Measurements from ENCODE around the gene VAMP2.

The VAMP2 gene

DNA sequence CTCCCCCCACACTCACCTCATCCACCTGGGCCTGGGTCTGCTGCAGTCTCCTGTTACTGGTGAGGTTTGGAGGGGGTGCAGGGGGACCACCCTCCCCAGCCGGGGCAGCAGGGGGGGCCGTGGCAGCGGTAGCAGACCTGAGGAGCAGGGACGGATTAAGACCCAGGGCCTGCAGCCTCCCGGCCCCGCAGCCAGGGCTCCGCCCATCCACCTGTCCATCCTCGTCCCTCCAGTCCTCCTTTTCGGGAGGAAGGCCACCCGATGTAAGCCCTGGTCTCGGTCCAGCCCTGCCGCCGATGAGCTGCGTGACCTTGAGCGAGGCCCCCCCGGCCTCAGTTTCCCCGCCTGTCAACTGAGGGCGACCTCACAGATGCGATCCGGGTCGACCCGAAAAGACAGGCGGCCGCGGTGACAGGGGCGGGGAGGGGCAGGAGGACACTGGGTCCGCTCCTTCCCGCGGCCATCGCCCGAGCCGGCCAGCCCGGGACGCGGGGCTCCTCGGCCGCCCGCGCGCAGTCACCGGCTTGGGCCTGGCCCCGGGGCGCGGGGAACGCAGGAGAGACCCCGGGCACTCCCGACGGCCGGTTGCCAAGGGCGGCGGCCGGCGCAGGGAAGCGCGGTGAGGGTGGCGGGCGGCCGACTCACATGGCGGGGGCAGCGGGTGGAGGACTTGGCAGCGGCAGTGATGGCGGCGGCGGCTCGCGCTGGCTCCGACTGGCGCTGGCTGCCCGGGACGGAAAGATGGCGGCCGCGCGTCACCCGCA lies at the start of gene VAMP2:
Gene VAMP2 (minus strand): TSS at position 716 of the 764 bp plus-strand sequence. CDS start 69 bp downstream, at position 647.
- Histone ChIP-seq H3K4me1 (ENCODE audit: control insufficient read depth, insufficient read depth, low read length) (peaks cover 24% of the 10 kb centered on the region), H3K27ac (ENCODE audit: extremely low read depth, low read depth, low read length) (peak within 1 kb of the TSS; percentile 96)
- CTCF ChIA-PET: no interaction called here
- TF ChIP-seq, protein P1, sequence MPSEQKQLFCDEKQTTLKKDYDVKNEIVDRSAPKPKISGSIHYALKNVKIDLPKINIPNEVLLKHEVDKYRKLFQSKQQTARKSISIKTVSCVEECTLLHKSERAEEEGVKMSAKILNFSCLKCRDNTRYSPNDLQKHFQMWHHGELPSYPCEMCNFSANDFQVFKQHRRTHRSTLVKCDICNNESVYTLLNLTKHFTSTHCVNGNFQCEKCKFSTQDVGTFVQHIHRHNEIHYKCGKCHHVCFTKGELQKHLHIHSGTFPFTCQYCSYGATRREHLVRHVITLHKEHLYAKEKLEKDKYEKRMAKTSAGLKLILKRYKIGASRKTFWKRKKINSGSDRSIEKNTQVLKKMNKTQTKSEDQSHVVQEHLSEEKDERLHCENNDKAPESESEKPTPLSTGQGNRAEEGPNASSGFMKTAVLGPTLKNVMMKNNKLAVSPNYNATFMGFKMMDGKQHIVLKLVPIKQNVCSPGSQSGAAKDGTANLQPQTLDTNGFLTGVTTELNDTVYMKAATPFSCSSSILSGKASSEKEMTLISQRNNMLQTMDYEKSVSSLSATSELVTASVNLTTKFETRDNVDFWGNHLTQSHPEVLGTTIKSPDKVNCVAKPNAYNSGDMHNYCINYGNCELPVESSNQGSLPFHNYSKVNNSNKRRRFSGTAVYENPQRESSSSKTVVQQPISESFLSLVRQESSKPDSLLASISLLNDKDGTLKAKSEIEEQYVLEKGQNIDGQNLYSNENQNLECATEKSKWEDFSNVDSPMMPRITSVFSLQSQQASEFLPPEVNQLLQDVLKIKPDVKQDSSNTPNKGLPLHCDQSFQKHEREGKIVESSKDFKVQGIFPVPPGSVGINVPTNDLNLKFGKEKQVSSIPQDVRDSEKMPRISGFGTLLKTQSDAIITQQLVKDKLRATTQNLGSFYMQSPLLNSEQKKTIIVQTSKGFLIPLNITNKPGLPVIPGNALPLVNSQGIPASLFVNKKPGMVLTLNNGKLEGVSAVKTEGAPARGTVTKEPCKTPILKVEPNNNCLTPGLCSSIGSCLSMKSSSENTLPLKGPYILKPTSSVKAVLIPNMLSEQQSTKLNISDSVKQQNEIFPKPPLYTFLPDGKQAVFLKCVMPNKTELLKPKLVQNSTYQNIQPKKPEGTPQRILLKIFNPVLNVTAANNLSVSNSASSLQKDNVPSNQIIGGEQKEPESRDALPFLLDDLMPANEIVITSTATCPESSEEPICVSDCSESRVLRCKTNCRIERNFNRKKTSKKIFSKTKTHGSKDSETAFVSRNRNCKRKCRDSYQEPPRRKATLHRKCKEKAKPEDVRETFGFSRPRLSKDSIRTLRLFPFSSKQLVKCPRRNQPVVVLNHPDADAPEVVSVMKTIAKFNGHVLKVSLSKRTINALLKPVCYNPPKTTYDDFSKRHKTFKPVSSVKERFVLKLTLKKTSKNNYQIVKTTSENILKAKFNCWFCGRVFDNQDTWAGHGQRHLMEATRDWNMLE (tag by site-specific recombination; conservative IDR thresholded peaks at IDR 0.05; ENCODE audit: low read depth): no peak
- TF ChIP-seq OSR2 (tag by site-specific recombination; IDR thresholded peaks at IDR 0.05) (no peak), ZSCAN4 (tag by site-specific recombination; IDR thresholded peaks at IDR 0.05) (no peak), SCRT1 (tag by site-specific recombination; IDR thresholded peaks at IDR 0.05; ENCODE audit: borderline replicate concordance) (no peak), ZBTB7A (tag by site-specific recombination; IDR thresholded peaks at IDR 0.05; ENCODE audit: low read depth) (peak; percentile 58; the same call in 1 of the 2 replicates), ZNF658 (tag by site-specific recombination; IDR thresholded peaks at IDR 0.05) (no peak), ZNF140 (tag by site-specific recombination; IDR thresholded peaks at IDR 0.05) (no peak), ZNF600 (tag by site-specific recombination; IDR thresholded peaks at IDR 0.05) (no peak), ZBTB44 (tag by site-specific recombination; IDR thresholded peaks at IDR 0.05) (peak; percentile 35; the same call in 1 of the 2 replicates), ZNF311 (tag by site-specific recombination; IDR thresholded peaks at IDR 0.05; ENCODE audit: borderline replicate concordance) (no peak), ZNF704 (tag by site-specific recombination; IDR thresholded peaks at IDR 0.05) (no peak), ZBTB48 (tag by site-specific recombination; IDR thresholded peaks at IDR 0.05) (no peak), ZNF37A (tag by site-specific recombination; IDR thresholded peaks at IDR 0.05) (no peak), KLF7 (tag by site-specific recombination; IDR thresholded peaks at IDR 0.05; ENCODE audit: borderline replicate concordance) (peak; percentile 51), ZNF26 (tag by site-specific recombination; IDR thresholded peaks at IDR 0.05) (no peak), WT1 (tag by site-specific recombination; IDR thresholded peaks at IDR 0.05) (0 out of 2 replicates have a peak, but pooled peaks have one; percentile 5), SP3 (tag by site-specific recombination; IDR thresholded peaks at IDR 0.05) (peak; percentile 64), ZIC2 (tag by site-specific recombination; IDR thresholded peaks at IDR 0.05) (no peak), ZNF610 (tag by site-specific recombination; IDR thresholded peaks at IDR 0.05; ENCODE audit: borderline replicate concordance) (no peak), ZNF707 (tag by site-specific recombination; IDR thresholded peaks at IDR 0.05) (no peak), KLF9 (tag by site-specific recombination; IDR thresholded peaks at IDR 0.05; ENCODE audit: low read depth) (peak; percentile 58), ZNF830 (tag by site-specific recombination; IDR thresholded peaks at IDR 0.05; ENCODE audit: low read depth) (no peak), ZBTB17 (tag by site-specific recombination; IDR thresholded peaks at IDR 0.05) (0 out of 2 replicates have a peak, but pooled peaks have one; percentile 10)
- TF ChIP-seq, protein P2, sequence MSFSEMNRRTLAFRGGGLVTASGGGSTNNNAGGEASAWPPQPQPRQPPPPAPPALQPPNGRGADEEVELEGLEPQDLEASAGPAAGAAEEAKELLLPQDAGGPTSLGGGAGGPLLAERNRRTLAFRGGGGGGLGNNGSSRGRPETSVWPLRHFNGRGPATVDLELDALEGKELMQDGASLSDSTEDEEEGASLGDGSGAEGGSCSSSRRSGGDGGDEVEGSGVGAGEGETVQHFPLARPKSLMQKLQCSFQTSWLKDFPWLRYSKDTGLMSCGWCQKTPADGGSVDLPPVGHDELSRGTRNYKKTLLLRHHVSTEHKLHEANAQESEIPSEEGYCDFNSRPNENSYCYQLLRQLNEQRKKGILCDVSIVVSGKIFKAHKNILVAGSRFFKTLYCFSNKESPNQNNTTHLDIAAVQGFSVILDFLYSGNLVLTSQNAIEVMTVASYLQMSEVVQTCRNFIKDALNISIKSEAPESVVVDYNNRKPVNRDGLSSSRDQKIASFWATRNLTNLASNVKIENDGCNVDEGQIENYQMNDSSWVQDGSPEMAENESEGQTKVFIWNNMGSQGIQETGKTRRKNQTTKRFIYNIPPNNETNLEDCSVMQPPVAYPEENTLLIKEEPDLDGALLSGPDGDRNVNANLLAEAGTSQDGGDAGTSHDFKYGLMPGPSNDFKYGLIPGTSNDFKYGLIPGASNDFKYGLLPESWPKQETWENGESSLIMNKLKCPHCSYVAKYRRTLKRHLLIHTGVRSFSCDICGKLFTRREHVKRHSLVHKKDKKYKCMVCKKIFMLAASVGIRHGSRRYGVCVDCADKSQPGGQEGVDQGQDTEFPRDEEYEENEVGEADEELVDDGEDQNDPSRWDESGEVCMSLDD (tag by site-specific recombination; IDR thresholded peaks at IDR 0.05): 0 out of 2 replicates have a peak, but pooled peaks have one; percentile 45

More for the DNA sequence above, at the start of gene VAMP2:
- Histone ChIP-seq H3K36me3 (ENCODE audit: control insufficient read depth in 2 of 2, insufficient read depth in 1 of 2, low read length in 2 of 2) (peaks cover 15 to 34% of the 10 kb centered on the region in 2 experiments; a peak in 2 of 3 replicates), H3K9me3 (ENCODE audit: control insufficient read depth, insufficient read depth, low read depth, low read length) (no peaks in the 10 kb centered on the region), H3K4me3 (ENCODE audit: low read depth, low read length) (peak within 1 kb of the TSS; percentile 89)
- POLR2A ChIA-PET: interaction anchor here (0.6 to 1.6 kb wide), 3 partner anchors 9 to 31 kb away, joined by 4 to 7 read pairs (median 4); no protein-coding TSS in a partner anchor

Data from HEK293 (cell line).